Neural cell (in vitro differentiated cells): ENCODE results near the gene RBP4. TPM values are rescaled to one million over a fixed set of nuclear protein-coding genes. Genes with fewer than 3 reads are reported as not detected.

Source experiments
- H2AFZ ChIP-seq: fragments of 200-600, 300-800 bp; sonication (generic), shearing (Covaris generic); 2 replicates; pipeline ENCODE4 v1.6.0; 2014; ENCODE audit warnings: low read depth, mild to moderate bottlenecking, antibody characterized with exemption, low read length, moderate library complexity
- H3F3A ChIP-seq: fragments of 200-600 bp; shearing (Covaris generic); 2 replicates; pipeline ENCODE4 v1.6.1; 2016; ENCODE audit warnings: mild to moderate bottlenecking, moderate library complexity, mixed read lengths, antibody characterized with exemption, low read length; ENCODE audit not compliant: insufficient read depth, poor library complexity, severe bottlenecking
- H3K27ac ChIP-seq: fragments of 200-600, 300-800 bp; sonication (generic), shearing (Covaris generic); 2 replicates; pipeline ENCODE4 v1.5.1; 2014; ENCODE audit warnings: mild to moderate bottlenecking, low read length, moderate library complexity
- H3K27me3 ChIP-seq: fragments of 300-800, 200-600 bp; sonication (generic), shearing (Covaris generic); 2 replicates; pipeline ENCODE4 v1.6.0; 2014; ENCODE audit warnings: mild to moderate bottlenecking, low read depth, low read length, moderate library complexity; ENCODE audit not compliant: insufficient read depth
- H3K36me3 ChIP-seq: fragments of 300-800, 200-600 bp; sonication (generic), shearing (Covaris generic); 2 replicates; pipeline ENCODE4 v1.5.1; 2014; ENCODE audit warnings: mild to moderate bottlenecking, antibody characterized with exemption, low read length, moderate library complexity; ENCODE audit not compliant: insufficient read depth
- H3K4me2 ChIP-seq: fragments of 300-800, 200-600 bp; sonication (generic), shearing (Covaris generic); 2 replicates; pipeline ENCODE4 v1.6.0; 2014; ENCODE audit warnings: mild to moderate bottlenecking, low read length
- H3K4me3 ChIP-seq: fragments of 300-800, 200-600 bp; sonication (generic), shearing (Covaris generic); 2 replicates; pipeline ENCODE4 v1.5.1; 2014; ENCODE audit warnings: mild to moderate bottlenecking, low read length, moderate library complexity
- H3K79me2 ChIP-seq: fragments of 200-600 bp; shearing (Covaris generic); replicated peaks from 2 replicates; pipeline ENCODE4 v1.6.0; 2014; ENCODE audit warnings: mild to moderate bottlenecking, low read length, moderate library complexity; ENCODE audit not compliant: insufficient read depth
- H3K9ac ChIP-seq: fragments of 300-800, 200-600 bp; sonication (generic), shearing (Covaris generic); 2 replicates; pipeline ENCODE4 v1.6.1; 2016; ENCODE audit warnings: mild to moderate bottlenecking, low read length, mixed read lengths
- H3K9me2 ChIP-seq: fragments of 200-600 bp; shearing (Covaris generic); 2 replicates; pipeline ENCODE4 v1.6.1; 2016; ENCODE audit warnings: mild to moderate bottlenecking, low read length, mixed read lengths; ENCODE audit not compliant: insufficient read depth
- H3K9me3 ChIP-seq: fragments of 200-600, 300-800 bp; sonication (generic), shearing (Covaris generic); 2 replicates; pipeline ENCODE4 v1.6.1; 2016; ENCODE audit warnings: mild to moderate bottlenecking, mixed run types, low read length, moderate library complexity, mixed read lengths
- H4K20me1 ChIP-seq: fragments of 200-600 bp; shearing (Covaris generic); 2 replicates; pipeline ENCODE4 v1.6.1; 2016; ENCODE audit warnings: mild to moderate bottlenecking, mixed run types; ENCODE audit not compliant: insufficient read depth
- EP300 ChIP-seq: fragments of 450-650 bp; conservative IDR thresholded peaks from 2 replicates; pipeline ENCODE4 v1.6.1; 2014; ENCODE audit warnings: antibody characterized with exemption, mild to moderate bottlenecking, moderate library complexity; ENCODE audit not compliant: poor library complexity, severe bottlenecking
- EZH2 ChIP-seq: fragments of 200-600, 300-800 bp; shearing (Covaris generic), sonication (generic); IDR thresholded peaks from 2 replicates; pipeline ENCODE4 v1.6.1; 2014; ENCODE audit warnings: antibody characterized with exemption, low read length, borderline replicate concordance, mild to moderate bottlenecking; ENCODE audit not compliant: insufficient read depth, poor library complexity, severe bottlenecking
- MXI1 ChIP-seq: fragments of 450-650 bp; conservative IDR thresholded peaks from 2 replicates; pipeline ENCODE4 v1.6.1; 2014; ENCODE audit warnings: antibody characterized with exemption, mild to moderate bottlenecking; ENCODE audit not compliant: poor library complexity, severe bottlenecking
- POLR2AphosphoS5 ChIP-seq: IDR thresholded peaks from 2 replicates; pipeline ENCODE4 v1.6.1; 2012
- RAD21 ChIP-seq: fragments of 450-650 bp; conservative IDR thresholded peaks from 2 replicates; pipeline ENCODE4 v1.6.1; 2014; ENCODE audit warnings: antibody characterized with exemption, mild to moderate bottlenecking, moderate library complexity
- SMC3 ChIP-seq: fragments of 450-650 bp; conservative IDR thresholded peaks from 2 replicates; pipeline ENCODE4 v1.6.1; 2014; ENCODE audit warnings: antibody characterized with exemption, mild to moderate bottlenecking, moderate library complexity; ENCODE audit not compliant: poor library complexity
- TAF1 ChIP-seq: IDR thresholded peaks from 2 replicates; pipeline ENCODE4 v1.6.1; 2012; ENCODE audit warnings: low read depth
- polyA plus RNA-seq: library from polyadenylated mRNA; depleted of rRNA; stranded (reverse); fragments of >200 nt; gene quantifications from 2 replicates; pipeline ENCODE4 v1.2.3, GENCODE V29; 2014
- TF ChIP-seq, protein P1 (sequence below): fragments of 450-650 bp; IDR thresholded peaks from 2 replicates; pipeline ENCODE4 v1.5.1; 2014; ENCODE audit warnings: antibody characterized with exemption, mild to moderate bottlenecking, moderate library complexity; ENCODE audit not compliant: poor library complexity, severe bottlenecking
- TF ChIP-seq, protein P2 (sequence below): IDR thresholded peaks from 2 replicates; pipeline ENCODE4 v1.6.1; 2012; ENCODE audit warnings: borderline replicate concordance

The RBP4 gene
- polyA plus RNA-seq, 1 donor from 2014 or later: 0.73 TPM

DNA sequence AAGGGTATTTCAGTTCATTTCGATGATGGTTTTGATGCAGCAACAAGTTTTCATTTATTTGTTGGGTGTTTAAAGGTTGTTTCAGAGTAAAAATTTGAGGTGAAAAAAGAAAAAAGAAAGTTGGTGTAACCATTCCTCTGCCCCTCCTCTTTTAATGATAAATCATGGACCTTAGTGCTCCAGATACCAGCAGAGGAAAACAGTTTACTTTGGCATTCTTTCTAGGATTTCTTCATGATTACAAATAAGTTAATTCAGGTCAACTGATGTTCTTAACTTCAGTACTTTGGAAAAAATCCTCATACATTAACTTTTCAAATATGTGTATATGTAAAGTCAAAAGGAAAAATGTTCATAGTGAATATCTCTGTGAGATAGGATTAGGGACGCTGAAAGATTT, 2.0 kb upstream of the RBP4 start:
- Histone ChIP-seq H3K9me2 (no peaks in the 10 kb centered on the region), H3K27ac (no peak overlapping the region), H3K4me2 (no peak overlapping the region), H2AFZ (no peak overlapping the region), H4K20me1 (no peaks in the 10 kb centered on the region), H3F3A (no peaks in the 10 kb centered on the region), H3K79me2 (no peaks in the 10 kb centered on the region), H3K36me3 (no peaks in the 10 kb centered on the region), H3K27me3 (peaks cover 54% of the 10 kb centered on the region), H3K9ac (no peak overlapping the region), H3K9me3 (no peaks in the 10 kb centered on the region), H3K4me3 (no peak overlapping the region)
- TF ChIP-seq, protein P1, sequence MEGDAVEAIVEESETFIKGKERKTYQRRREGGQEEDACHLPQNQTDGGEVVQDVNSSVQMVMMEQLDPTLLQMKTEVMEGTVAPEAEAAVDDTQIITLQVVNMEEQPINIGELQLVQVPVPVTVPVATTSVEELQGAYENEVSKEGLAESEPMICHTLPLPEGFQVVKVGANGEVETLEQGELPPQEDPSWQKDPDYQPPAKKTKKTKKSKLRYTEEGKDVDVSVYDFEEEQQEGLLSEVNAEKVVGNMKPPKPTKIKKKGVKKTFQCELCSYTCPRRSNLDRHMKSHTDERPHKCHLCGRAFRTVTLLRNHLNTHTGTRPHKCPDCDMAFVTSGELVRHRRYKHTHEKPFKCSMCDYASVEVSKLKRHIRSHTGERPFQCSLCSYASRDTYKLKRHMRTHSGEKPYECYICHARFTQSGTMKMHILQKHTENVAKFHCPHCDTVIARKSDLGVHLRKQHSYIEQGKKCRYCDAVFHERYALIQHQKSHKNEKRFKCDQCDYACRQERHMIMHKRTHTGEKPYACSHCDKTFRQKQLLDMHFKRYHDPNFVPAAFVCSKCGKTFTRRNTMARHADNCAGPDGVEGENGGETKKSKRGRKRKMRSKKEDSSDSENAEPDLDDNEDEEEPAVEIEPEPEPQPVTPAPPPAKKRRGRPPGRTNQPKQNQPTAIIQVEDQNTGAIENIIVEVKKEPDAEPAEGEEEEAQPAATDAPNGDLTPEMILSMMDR: no peak
- TF ChIP-seq SMC3 (no peak), MXI1 (no peak), RAD21 (no peak), POLR2AphosphoS5 (no peak), EP300 (no peak), EZH2 (no peak), TAF1 (no peak)
- TF ChIP-seq, protein P2, sequence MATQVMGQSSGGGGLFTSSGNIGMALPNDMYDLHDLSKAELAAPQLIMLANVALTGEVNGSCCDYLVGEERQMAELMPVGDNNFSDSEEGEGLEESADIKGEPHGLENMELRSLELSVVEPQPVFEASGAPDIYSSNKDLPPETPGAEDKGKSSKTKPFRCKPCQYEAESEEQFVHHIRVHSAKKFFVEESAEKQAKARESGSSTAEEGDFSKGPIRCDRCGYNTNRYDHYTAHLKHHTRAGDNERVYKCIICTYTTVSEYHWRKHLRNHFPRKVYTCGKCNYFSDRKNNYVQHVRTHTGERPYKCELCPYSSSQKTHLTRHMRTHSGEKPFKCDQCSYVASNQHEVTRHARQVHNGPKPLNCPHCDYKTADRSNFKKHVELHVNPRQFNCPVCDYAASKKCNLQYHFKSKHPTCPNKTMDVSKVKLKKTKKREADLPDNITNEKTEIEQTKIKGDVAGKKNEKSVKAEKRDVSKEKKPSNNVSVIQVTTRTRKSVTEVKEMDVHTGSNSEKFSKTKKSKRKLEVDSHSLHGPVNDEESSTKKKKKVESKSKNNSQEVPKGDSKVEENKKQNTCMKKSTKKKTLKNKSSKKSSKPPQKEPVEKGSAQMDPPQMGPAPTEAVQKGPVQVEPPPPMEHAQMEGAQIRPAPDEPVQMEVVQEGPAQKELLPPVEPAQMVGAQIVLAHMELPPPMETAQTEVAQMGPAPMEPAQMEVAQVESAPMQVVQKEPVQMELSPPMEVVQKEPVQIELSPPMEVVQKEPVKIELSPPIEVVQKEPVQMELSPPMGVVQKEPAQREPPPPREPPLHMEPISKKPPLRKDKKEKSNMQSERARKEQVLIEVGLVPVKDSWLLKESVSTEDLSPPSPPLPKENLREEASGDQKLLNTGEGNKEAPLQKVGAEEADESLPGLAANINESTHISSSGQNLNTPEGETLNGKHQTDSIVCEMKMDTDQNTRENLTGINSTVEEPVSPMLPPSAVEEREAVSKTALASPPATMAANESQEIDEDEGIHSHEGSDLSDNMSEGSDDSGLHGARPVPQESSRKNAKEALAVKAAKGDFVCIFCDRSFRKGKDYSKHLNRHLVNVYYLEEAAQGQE: no peak

DNA sequence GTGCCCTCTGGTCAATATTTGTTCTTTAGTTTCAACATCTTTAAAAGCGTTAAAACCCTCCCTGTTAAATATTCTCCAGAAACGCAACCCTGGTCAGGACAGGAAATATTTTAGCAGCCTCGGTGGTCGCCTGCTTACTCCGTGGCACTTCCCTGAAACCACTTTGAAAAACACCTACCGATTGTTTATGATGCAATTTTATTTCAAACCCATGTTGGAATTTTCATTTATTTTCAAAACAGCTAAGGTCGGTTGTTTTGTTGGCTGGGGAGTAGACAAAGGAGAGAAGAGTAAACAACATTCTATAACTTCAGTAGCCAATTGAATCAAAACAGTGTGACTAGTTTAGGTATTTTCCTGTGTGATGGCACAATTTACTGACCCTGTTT, 733 bp upstream of the RBP4 start:
- Histone ChIP-seq H3K4me2 (no peak overlapping the region), H3K36me3 (no peaks in the 10 kb centered on the region), H4K20me1 (no peaks in the 10 kb centered on the region), H3K27ac (no peak overlapping the region), H3K4me3 (peak overlapping the region; percentile 74), H2AFZ (no peak overlapping the region), H3K79me2 (no peaks in the 10 kb centered on the region), H3F3A (no peaks in the 10 kb centered on the region), H3K9ac (peak overlapping the region; percentile 49), H3K9me3 (no peaks in the 10 kb centered on the region), H3K9me2 (no peaks in the 10 kb centered on the region), H3K27me3 (peaks cover 54% of the 10 kb centered on the region)
- TF ChIP-seq TAF1: no peak
- no peak for TF ChIP-seq RAD21
- no peak for TF ChIP-seq POLR2AphosphoS5
